ENCODE data around the gene NOC3L. TPM values are rescaled to one million over a fixed set of nuclear protein-coding genes. Genes with fewer than 3 reads are reported as not detected.

Gene NOC3L
- total RNA-seq, 1 donor: 39.7 TPM

GRCh38 chr10:94324609-94325233 is 38.0 kb downstream of the NOC3L start:
- no peak for DNase-seq (ENCODE audit: low read depth)
- H3K4me3 ChIP-seq (ENCODE audit: low read depth, low read length): no peak overlapping the region
- no peak for TF ChIP-seq CTCF (IDR thresholded peaks at IDR 0.05; ENCODE audit: insufficient read depth, low read depth, low read length)

- TF ChIP-seq CTCF (IDR thresholded peaks at IDR 0.05; ENCODE audit: insufficient read depth, low read depth, low read length): peak; percentile 81
- DNase-seq (ENCODE audit: low read depth): peak; percentile 71
- no peak overlapping the region for H3K4me3 ChIP-seq (ENCODE audit: low read depth, low read length)
Observed at GRCh38 chr10:94320285-94320914, 42.3 kb downstream of the NOC3L start.

- TF ChIP-seq CTCF (IDR thresholded peaks at IDR 0.05; ENCODE audit: insufficient read depth, low read depth, low read length): no peak
- H3K4me3 ChIP-seq (ENCODE audit: low read depth, low read length): no peak overlapping the region
- no peak for DNase-seq (ENCODE audit: low read depth)
Observed at GRCh38 chr10:94316560-94316959, 46.2 kb downstream of the NOC3L start.

GRCh38 chr10:94315975-94316464 is 46.7 kb downstream of the NOC3L start:
- DNase-seq (ENCODE audit: low read depth): peak; percentile 90

GRCh38 chr10:94315024-94315451 is 47.7 kb downstream of the NOC3L start:
- DNase-seq (ENCODE audit: low read depth): peak; percentile 69
- no peak for TF ChIP-seq CTCF (IDR thresholded peaks at IDR 0.05; ENCODE audit: insufficient read depth, low read depth, low read length)
- no peak overlapping the region for H3K4me3 ChIP-seq (ENCODE audit: low read depth, low read length)

More at GRCh38 chr10:94315975-94316464, 46.7 kb downstream of the NOC3L start:
- no peak overlapping the region for H3K4me3 ChIP-seq (ENCODE audit: low read depth, low read length)
- TF ChIP-seq CTCF (IDR thresholded peaks at IDR 0.05; ENCODE audit: insufficient read depth, low read depth, low read length): no peak

GRCh38 chr10:94310369-94310768 is 52.4 kb downstream of the NOC3L start:
- DNase-seq (ENCODE audit: low read depth): no peak
- no peak for TF ChIP-seq CTCF (IDR thresholded peaks at IDR 0.05; ENCODE audit: insufficient read depth, low read depth, low read length)
- H3K4me3 ChIP-seq (ENCODE audit: low read depth, low read length): no peak overlapping the region
